ENCODE data around the gene IGIP. TPM values are rescaled to one million over a fixed set of nuclear protein-coding genes. Genes with fewer than 3 reads are reported as not detected.

The IGIP gene
- total RNA-seq (2.4 and 3.3 TPM in 2 replicates), polyA plus RNA-seq (0.62 and 0.86 TPM in 2 replicates), polyA minus RNA-seq (2.3 and 2.6 TPM in 2 replicates), Bru-seq, nascent RNA (percentile 67 among the genes with signal in this experiment), BruChase-seq, experiment 1, labeled RNA remaining after a 6-hour chase (percentile 88 among the genes with signal in this experiment), BruChase-seq, experiment 2, labeled RNA remaining after a 2-hour chase (percentile 92 among the genes with signal in this experiment)
- polyA plus RNA-seq (2011; cell fraction: cytosol; rRNA removed) = 0.56 and 0.63 TPM in 2 replicates
- 2.4 and 3.3 TPM in 2 replicates for polyA plus RNA-seq (2011; cell fraction: nucleus; rRNA removed)
- 1.5 and 1.6 TPM in 2 replicates for polyA plus RNA-seq (2012)
- 0.31 TPM for polyA minus RNA-seq (2011; cell fraction: cytosol; rRNA and poly(A)+ RNA removed)
- 3.5 and 4.8 TPM in 2 replicates for polyA minus RNA-seq (2011; cell fraction: nucleus; rRNA and poly(A)+ RNA removed)
- long read RNA-seq, partial matches to known transcripts = 0 of 1 reads
- long read RNA-seq, other reads (novel, unspliced or antisense) = 0 of 1 reads

DNA sequence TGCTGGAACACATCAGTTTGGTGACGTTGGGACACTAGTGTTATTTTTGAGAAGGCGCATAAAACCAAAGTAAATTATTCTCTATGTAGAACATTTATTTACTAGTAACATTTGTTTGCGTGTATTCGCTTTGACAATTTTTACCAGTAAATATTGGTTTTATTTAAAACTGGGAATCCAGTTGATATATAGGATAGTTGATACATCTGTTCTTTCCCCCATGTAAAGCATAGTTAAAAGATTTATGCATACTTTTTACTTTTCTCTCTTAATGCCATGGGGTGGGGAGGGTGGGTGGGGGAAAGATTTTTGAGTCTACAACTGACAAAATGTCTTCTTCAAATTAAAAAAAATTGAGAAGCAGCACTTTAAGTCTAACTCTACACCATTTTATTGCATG is at the start of gene IGIP:
Gene IGIP (plus strand): TSS at position 301 of the 400 bp plus-strand sequence. CDS start 2,540 bp downstream, outside the sequence.
- intact Hi-C loops (cut with micrococcal nuclease) = no loop called here
- Histone ChIP-seq H3K4me1 (ENCODE audit: control insufficient read depth, extremely low read depth, insufficient read depth, low read length) (no peaks in the 10 kb centered on the region), H4K20me1 (replicated peaks; ENCODE audit: control insufficient read depth, extremely low read depth, insufficient read depth, low read length) (peaks cover under 1% of the 10 kb centered on the region), H3K27me3 (ENCODE audit: control insufficient read depth in 2 of 2, insufficient read depth in 2 of 2, low read length in 2 of 2) (no peaks in the 10 kb centered on the region), H3K9ac (replicated peaks; ENCODE audit: extremely low read depth, insufficient read depth, low read length) (no peak within 1 kb of the TSS), H3K9me1 (replicated peaks; ENCODE audit: control insufficient read depth, extremely low read depth, insufficient read depth, low read length) (no peaks in the 10 kb centered on the region), H2AFZ (ENCODE audit: low read depth, low read length) (no peak within 1 kb of the TSS), H3K79me2 (ENCODE audit: control insufficient read depth, insufficient read depth, low read length) (no peaks in the 10 kb centered on the region), H3K27ac (ENCODE audit: insufficient read depth, low read depth, low read length) (no peak within 1 kb of the TSS), H3K4me3 (replicated peaks in 1 of 3; ENCODE audit: insufficient read depth in 1 of 3, low read depth in 1 of 3, low read length in 3 of 3) (no peak within 1 kb of the TSS), H3K9me3 (replicated peaks; ENCODE audit: control insufficient read depth, insufficient read depth, low read length) (no peaks in the 10 kb centered on the region), H3K4me2 (ENCODE audit: insufficient read depth, low read length) (no peak within 1 kb of the TSS), H3K36me3 (ENCODE audit: control insufficient read depth in 2 of 2, extremely low read depth in 1 of 2, insufficient read depth in 2 of 2, low read length in 2 of 2) (no peaks in the 10 kb centered on the region)
- FAIRE-seq (no peak), DNase-seq (ENCODE audit: low read depth, low spot score) (no peak)
- POLR2A ChIA-PET = no interaction called here
- no TSS peak for BruUV-seq (replicated peaks)
- CTCF ChIA-PET = interaction anchor here (1.9 kb wide), 1 partner anchor 18 kb away, joined by 6 read pairs; no protein-coding TSS in a partner anchor
- no peak for TF ChIP-seq MYC (IDR thresholded peaks at IDR 0.05; ENCODE audit: low read depth, low read length)
- no peak for TF ChIP-seq POLR2A (IDR thresholded peaks at IDR 0.05; ENCODE audit: low read depth, low read length)
- no peak for TF ChIP-seq EZH2 (IDR thresholded peaks at IDR 0.05; ENCODE audit: borderline replicate concordance, low read depth, low read length, severe bottlenecking)
- TF ChIP-seq MAX (IDR thresholded peaks at IDR 0.05; ENCODE audit: insufficient read depth, insufficient read length) = no peak
- no peak for TF ChIP-seq CTCF (IDR thresholded peaks at IDR 0.05; ENCODE audit: extremely low read depth in 1 of 2, insufficient read depth in 1 of 2, low read depth in 1 of 2, low read length in 2 of 2)
- dilution Hi-C loops (cut with MboI; ENCODE audit: extremely low pct_ligation_motif_present, low sequenced_read_pairs) = no loop called here

All from endothelial cell of umbilical vein (primary cell).